Non-pigmented ciliary epithelial cell (primary cell): Measurements from ENCODE around the gene DDB1.

Source experiments
- DNase-seq: peaks from one replicate; pipeline ENCODE4 v3.0.0-alpha.2; 2010; ENCODE audit warnings: low read depth

The DDB1 gene

DNA sequence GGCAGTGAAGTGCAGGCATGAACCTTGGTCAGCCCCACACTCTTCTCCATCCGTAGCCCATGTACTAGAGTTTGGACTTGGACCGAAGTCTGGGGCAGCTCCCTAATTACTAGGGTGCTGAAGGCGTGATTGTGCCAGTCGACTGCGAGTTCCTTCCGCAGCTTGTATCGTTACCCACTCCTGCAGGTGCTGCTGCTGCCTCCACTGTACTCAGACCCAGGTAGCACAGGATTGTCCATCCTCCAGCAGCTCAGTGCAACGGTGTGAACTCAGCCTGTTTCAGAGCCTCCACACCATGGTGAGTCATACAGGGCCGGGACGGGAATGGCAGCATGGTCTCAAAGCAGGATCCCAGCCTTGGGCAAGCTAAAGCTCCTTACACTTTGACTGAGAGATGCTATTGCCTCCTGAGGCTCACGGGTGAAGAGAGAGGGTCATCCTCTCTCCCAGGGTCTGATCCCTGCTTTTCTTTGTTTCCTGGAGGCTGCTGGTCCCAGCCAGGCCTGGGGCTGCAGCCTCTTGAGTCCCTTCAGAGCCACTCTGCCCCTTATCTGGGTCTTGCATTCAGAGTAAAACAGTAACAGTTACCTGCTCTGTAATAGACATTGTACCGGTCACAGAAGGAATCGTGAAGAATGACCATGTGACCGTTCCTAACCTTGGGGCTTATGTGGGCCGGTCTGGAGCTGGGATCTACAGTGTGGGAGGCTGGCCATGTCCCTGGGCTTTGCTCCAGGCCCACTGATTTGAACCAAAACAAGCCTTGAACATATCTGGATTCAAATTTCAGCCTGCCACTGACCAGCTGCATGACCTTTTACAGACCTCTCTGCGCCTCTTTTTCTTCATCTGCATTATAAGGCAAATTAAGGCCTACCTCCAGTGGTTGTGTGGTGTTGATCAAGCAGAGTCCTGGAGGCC, 1.8 kb upstream of the DDB1 start:
- no peak for DNase-seq

DNA sequence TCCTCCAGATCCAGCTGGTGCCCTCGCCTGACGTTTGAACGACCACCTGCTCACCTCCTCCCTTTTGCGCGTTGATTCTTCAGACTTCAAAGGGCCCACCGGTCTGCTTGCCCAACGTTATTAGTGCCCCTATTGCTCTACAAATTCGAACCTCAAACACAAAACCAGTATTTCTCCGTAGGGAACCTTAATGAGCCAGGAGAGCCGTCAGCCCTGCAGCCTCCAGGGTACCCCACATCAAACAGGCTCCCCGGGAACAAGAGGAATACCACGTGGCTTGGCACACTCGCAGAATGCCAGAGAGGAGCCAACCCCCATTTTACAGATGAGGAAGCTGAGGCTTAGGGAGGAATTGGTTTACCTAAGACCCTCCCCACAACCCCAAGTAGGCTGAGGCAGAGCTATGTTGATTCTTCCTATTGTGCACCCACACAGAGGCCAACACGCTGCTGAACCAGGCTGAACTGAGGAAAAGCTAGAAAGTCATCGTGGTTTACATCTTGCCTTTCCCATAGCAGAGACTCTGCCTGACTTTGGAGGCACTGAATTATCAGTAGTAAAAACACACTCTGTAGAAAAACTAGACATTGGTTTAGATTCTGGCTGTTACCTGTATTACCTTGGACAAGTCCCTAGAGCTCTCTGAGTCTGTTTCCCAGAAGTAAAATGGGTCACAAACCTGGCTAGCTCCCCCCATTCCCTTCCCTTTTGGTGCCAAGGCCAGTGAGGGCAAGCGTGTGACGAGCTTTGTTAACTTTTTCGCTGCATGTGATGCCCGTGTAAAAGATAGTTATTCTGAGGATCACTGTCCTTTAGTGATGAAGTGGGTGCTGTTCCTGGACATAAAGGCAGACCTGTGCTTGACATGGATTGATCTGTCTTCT, 887 bp upstream of the DDB1 start:
- no peak for DNase-seq

DNA sequence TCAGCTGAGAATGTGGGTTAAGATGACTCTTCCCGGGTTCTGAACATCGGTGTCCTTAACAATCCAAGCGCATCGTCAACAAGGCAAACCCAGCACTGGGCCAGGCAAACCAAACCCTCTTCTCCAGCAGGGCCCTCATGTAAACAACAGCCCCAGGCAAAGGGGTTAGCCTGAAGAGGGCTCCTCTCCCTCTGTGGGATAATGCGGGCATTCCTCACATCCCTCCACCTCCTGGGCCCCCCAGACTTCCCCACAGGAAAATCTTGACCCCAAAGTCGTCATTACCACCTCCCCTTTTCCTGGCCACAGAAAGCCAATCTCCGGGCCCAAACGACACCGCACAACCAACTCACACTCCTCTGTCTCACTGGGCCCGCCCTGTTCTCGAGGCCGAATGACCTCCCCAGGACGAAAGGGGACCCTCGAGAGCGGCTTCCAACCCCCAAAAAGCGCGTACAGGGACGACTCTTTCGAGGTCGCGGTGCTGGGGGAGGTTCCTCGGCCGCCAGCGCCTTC, 566 bp downstream of the DDB1 start:
- DNase-seq = no peak

DNA sequence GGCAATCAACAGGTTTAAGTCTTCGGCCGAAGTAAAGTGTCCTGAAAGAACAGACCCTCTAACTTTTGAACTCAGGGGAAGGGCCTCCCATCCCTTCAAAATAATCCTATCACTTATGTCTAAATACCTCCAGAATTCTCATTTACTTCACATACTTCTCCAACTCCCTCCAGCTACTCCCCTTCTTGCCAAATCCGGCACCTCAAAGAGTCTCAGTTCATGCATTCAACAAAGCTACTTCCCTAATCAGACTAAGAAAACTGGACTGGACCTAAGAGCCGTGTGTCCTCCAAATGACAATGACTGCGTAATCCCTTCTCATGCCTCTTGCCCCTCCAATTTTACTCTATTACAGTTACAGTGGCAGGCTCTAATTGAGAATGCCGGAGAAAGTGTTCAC, 1.3 kb downstream of the DDB1 start:
- DNase-seq = no peak

DNA sequence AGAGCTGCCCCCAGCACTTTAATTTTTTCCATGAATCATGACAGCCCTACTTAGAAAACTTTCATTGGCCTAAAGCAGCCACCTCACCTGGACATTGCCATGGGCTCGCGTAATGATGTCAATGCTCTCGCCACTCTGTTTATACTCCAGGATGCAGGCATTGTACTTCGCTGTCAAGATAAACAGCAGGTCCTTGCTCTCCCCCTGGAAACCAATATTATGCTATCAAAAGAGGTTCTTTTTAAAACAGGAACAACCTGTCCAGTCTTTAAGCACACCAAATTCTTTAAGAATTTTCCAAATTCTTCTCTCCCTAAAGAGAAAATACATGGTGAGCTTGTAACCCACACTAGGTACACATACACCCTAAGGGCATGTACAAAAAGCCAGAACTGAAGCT, 3.0 kb downstream of the DDB1 start:
- DNase-seq = no peak

DNA sequence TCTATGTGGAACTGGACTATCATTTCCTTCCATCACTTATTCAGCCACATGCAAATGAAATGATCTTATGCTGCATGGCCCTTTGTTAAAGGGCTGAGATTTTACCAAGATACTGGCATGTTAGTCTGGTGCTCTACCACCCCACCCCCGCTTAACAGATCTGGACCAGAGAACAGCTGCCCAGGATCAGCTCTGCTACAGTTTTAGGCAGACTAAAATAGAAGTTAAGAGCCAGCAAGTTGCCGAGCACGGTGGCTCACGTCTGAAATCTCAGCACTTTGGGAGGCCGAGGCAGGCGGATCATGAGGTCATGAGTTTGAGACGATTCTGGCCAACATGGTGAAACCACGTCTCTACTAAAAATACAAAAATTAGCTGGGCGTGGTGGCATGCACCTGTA, 4.6 kb downstream of the DDB1 start:
- DNase-seq = no peak

DNA sequence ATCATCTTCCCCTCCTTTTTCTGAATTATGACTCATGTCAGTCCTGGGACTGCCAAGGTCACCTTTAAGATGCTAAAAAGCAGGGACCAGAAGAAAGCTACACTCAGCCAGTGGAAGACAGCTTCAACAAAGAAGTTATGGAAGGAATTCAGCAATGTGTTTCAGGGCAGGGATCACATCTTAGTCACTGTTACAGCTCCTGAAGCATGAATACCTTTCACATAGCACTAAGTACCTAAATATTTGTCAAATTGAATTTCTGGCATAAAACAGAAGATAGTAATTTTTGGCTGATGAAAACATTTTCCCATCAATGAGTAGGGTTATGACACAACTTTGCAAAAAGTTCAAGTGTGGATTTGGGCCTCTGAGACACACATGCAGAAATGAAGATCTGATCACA, 5.2 kb downstream of the DDB1 start:
- DNase-seq = no peak

DNA sequence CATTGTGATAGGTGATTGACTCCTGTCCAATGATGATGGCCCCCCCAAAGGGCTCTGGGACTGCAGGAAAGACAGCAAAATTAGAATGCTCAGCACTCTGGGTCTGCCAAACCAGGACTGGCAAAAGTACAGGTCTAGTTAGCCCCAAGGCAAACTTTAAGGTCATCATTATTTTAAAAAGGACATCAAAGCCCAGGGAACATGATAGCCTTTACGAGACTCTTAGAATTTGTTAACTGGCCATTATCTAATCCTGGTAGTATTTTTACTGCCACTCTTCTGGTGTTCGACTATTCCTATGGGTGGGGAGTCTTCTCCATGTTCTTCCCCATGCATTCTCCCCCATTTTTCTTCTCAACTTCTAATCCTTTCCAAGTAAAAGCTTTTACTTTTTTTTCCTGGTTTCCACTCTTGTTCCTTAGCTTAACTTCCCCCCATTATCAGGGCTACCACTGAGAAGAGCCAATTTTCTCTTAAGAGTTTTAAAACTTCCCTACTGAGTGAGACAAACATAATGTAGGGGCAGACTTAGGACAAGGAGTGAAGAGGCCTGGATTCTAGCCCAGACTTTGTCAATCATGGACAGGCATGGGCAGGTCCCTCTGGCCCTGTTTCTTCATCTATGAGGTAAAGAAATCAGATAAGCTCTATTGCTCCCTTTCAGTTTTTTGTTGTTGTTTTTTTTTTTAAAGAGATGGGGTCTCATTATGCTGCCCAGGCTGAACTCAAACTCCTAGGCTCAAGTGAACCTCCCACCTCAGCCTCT, 7.1 kb downstream of the DDB1 start:
- no peak for DNase-seq

DNA sequence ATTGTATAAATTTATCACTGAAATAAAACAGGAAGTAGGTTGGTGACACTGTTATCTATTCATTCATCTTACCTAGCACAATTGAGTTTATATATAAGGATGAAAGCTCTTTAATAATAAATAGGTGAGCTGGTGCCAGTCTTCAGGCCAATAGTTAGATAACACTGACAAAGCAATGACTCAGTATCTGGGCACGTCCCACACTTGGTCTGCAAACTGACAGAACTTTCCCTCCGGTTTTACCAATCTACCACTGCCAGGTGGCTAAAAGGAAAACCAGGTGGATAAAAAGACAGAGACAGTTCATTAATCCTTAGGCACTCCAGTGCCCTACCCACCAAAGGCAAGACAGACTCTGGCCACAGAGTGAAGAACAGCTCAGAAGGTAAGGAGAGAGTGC, 17.6 kb downstream of the DDB1 start:
- no peak for DNase-seq

DNA sequence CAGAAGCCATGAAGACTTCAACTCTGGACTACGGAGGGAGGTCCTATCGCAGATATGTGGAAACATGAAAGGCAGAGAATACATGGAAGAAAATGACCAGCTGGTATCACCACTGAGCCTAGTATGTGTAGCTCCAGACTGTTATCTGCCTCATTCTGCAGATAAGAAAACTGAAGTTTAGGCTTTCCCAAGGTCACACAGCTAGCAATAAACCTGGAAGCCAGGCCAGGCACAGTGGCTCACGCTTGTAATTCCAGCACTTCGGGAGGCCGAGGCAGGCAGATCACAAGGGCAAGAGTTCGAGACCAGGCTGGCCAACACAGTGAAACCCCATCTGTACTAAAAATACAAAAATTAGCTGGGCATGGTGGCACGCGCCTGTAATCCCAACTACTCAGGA, 22.2 kb downstream of the DDB1 start:
- no peak for DNase-seq

DNA sequence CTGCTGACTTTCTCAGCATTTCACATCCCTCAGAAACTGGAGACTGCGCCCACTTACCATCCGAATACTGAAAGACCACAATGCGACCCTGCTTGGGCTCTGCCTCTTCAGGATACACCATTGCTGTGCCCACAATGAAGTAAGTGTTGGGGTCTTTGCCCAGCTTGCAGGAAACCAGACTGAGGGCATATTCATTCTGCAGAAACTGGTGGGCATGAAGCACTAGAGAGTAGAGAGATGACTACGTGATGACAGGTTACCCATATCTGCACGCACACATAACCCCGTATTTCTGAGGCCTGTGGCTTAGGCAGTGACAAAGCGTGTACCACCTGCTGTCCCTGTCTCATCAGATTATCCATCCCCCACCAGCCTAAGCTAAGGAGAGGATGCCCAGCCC, 23.2 kb downstream of the DDB1 start:
- DNase-seq = no peak

DNA sequence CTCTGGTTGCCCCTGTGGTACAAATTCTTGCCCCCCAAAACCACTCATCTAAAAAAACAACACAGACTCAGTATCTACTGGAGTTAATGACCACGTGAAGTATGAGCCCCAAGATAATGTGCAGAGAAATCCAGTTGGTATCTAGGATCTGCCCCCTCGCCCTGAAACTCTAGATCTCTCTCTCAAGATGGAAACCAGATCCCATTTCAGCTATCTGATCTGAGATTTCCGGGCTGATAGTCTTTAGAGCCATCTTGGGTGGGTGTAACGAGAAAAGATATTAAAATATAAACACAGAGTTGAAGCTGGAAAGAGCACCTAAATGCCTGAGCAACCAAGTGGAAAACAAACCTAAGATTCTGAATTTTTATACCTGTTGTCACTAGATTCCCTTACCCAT, 23.8 kb downstream of the DDB1 start:
- no peak for DNase-seq

DNA sequence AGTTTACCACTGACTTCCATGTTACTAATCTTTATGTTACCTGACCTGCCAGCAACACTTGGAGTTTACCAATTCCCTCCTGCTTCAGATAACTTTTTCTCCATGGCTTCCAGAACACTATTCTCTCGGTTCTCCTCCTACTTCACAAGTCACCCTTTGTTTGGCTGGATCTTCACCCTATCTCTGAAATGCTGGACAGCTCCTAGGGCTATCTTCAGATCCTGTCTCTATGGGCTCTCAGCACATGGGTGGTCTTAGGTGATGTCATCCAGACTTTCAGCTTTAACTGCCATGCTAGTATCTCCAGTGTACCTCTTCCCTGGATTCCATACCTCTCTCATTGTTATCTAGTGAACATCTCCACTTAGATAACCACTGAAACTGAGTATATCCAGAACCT, 25.6 kb downstream of the DDB1 start:
- DNase-seq = no peak

DNA sequence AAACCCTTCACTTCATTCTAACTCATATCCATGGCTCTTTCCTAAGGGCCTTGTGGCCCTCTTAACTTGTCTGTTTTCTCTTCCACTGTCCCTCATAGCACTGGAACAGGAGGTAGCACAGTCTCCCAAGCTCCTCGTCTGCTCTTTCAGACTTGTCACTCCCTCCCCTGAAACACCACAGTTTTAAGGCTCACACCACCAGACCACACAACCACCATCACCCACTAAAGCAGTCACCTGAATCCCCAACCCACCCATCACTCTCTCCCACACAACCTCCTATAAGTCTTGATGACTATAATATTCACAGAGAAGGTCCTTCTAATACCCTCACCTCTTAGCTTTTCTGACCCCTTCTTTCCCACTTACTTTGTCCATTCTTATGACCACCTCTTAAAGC, 26.7 kb downstream of the DDB1 start:
- DNase-seq = no peak

DNA sequence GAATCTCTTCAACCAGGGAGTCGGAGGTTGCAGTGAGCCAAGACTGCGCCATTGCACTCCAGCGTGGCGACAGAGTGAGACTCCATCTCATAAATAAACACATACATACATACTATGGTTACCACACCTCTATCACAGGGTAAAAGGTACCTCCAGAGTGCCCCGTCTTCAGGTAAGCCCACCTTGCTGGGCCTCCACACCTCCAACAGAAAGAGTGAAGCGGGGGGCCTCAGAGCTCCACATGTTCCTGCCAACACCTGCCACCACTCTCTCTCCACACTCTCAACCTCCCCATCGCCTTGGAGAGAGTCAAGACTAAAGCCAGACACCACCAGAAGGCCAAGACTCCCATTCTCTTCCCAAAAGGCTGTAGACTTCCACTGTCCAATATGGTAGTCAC, 27.5 kb downstream of the DDB1 start:
- no peak for DNase-seq

DNA sequence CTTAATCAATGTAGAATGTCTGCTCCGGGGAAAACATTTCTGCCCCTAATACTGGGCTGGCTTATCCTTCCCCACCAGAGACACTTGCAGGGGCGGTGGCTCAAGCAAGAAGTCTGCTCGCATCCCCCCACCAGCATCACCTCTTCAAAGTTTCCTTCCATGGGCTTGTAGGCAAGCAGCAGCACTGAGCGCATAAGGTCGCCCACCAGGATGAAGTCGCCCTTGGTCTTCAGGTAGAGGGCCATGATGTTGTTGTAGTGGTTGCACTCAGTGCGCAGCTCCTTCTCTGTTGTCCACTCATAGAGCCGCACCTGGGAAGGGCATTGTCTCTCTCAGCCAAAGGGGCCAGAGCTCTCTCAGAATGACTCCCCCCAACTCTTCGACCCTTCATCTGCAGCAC, 29.2 kb downstream of the DDB1 start:
- no peak for DNase-seq

DNA sequence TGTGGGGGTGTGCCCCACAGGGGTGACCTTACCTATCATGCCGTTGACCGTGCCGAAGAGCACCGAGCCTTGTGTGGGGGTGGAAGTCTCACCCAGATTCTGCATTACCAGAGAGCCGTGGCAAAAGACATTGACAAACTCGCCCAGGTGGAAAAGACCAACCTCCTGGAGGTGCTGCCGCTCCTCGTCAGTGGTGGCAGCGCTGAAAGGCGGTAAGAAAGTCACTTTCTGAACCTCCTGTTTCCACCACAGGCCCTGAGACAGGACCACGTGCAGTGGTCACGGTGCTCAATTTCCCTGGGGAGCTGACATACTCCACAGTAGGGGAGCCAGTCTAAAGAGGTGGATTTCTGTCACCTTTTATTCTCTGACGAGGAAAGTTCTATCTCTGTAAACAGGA, 30.4 kb downstream of the DDB1 start:
- DNase-seq = no peak

DNA sequence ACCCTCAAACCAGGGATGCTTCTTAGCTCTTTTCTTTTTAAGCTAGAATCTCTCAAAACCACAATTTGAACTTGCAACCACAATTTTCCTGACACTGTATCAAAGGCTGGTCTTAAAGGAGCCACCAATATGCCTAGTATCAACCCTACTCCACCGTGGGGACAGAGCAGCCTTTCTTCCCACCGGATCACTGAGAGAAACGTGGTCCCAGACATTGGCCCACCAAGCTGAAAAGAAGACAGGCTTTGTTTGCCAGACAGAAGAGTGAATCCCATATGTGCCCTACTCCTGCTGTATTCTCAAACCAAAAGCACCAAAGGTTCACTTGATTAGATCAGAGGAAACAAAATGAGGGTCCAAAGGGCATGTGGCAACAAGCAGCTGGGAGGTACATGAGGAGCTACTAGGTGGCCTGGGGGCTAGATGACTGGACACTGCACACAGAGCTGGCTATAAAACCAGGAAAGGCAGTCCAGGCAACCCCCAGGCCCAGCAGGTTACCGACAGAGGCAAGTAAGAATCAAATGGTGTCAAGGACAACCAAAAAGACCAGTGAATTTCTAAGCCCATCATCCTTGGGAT, 34.2 kb downstream of the DDB1 start:
- no peak for DNase-seq

DNA sequence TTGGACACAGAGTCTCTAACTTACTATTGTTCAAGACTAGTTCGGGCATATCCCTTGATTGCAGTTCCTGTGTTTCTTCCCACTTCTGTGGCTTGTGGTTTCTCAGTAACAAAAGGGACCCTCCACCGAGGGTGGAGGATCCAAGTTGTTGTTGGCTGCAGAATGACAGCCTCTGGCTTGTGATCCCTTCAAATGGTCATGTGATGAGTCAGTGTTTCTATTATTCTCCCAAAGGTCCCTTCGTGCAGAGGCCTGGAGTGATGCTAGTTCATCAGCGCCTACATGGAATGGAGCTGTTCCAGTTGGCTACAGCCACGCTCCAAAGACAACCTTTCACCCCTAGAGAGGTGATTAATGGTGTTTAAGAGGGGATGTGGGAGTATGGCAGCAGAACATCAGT, 35.2 kb downstream of the DDB1 start:
- peak; percentile 69 for DNase-seq

DNA sequence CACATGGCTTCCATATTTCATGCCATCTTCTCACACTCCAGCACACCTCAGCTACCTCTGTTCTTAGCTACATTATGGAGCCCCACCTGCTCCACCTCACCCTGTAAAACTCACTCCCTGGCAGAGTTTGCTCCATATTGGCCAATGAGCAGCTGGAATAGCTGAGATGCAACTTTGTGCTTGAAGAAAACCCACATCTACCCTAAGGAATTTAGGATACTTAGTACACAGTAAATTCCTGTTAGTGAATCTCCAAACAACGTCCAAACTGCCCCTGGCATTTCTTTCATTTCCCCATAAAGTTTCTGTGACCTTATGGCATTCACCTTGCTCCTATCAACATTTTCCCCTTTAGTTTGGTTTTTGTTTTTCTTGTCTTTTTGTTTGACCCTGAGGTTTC, 35.6 kb downstream of the DDB1 start:
- DNase-seq = no peak

DNA sequence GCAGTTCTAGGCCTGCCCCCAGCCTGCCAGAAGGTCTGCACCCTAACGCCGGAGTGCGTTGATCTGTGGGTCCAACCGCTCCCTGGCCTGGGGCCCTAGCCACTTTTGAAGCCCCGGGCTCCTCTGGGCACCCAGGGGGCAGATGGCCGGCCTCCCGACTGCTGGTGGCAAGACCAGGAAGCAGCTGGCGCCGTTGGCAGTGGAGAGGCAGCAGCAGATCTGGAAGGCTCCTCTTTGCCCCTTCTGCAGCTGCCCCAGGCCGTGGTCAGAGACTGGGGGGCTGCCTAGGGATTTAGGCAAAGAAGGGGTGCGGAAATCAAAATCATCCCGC, 37.3 kb downstream of the DDB1 start:
- DNase-seq = no peak
